Astrocyte of the cerebellum (primary cell): ENCODE data around the gene PFDN2.

Experiments
- DNase-seq: peaks from one replicate; pipeline ENCODE4 v3.0.0-alpha.2; 2011; ENCODE audit warnings: low read depth
- H3K4me3 ChIP-seq: 2 replicates; pipeline ENCODE4 v1.5.1; 2011; ENCODE audit warnings: mild to moderate bottlenecking, low read depth, low read length, moderate library complexity
- in situ Hi-C: cut with HindIII; loops from 2 replicates; pipeline ENCODE4 v1.10.0; 2017; ENCODE audit warnings: low sequenced_read_pairs
- TF ChIP-seq, protein P1 (sequence below): IDR thresholded peaks from 2 replicates; pipeline ENCODE4 v1.5.1; 2012; ENCODE audit warnings: low read length, low read depth, moderate library complexity, mild to moderate bottlenecking; ENCODE audit errors: missing control alignments

Gene PFDN2, protein sequence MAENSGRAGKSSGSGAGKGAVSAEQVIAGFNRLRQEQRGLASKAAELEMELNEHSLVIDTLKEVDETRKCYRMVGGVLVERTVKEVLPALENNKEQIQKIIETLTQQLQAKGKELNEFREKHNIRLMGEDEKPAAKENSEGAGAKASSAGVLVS

DNA sequence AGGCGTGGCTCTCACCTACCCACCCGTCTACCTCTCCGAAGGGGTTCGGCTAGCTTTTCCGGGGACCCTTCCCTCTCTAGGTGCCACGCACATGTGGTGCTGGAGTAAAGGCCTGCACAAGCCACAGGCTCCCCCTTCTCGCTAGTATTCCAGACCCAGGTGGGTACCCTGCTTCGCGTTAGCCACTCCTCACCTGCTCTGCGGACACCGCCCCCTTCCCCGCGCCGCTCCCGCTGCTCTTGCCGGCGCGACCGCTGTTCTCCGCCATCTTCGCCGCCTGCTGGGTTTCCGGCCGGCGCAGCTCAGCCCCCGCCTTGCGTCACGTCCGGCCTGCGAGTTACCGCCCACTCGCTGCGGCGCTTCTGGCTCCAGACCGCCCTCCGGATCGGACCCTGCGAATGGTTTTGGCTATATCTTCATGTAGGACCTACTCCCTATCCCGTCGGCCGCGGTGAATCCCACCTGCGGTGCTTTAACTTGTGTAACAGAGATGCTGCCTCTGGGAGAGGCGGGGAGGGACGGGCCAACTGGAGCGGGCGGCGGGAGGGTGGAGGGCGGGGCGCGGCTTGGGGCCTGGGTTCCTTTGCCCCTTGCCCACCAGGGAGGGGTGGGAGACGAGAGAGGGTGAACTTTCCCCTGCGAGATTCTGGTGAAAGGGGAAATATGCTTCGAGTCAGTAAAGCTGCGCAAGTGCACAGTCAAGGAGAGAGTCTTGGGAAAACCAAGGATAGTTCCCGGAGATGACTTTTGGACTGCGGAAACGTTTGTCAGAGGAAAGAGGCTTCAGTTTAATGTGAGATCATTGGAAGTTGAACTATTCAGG, at the start of gene PFDN2, which contains the start of gene NIT1:
TSS of gene PFDN2 (minus strand) at position 279 of the 823 bp plus-strand sequence. CDS start at position 268, 11 bp downstream.
TSS of gene NIT1 (plus strand) at position 347 of the 823 bp plus-strand sequence. CDS start at position 419, 72 bp downstream.
- H3K4me3 ChIP-seq = peak within 1 kb of the TSS; percentile 99
- TF ChIP-seq, protein P1, sequence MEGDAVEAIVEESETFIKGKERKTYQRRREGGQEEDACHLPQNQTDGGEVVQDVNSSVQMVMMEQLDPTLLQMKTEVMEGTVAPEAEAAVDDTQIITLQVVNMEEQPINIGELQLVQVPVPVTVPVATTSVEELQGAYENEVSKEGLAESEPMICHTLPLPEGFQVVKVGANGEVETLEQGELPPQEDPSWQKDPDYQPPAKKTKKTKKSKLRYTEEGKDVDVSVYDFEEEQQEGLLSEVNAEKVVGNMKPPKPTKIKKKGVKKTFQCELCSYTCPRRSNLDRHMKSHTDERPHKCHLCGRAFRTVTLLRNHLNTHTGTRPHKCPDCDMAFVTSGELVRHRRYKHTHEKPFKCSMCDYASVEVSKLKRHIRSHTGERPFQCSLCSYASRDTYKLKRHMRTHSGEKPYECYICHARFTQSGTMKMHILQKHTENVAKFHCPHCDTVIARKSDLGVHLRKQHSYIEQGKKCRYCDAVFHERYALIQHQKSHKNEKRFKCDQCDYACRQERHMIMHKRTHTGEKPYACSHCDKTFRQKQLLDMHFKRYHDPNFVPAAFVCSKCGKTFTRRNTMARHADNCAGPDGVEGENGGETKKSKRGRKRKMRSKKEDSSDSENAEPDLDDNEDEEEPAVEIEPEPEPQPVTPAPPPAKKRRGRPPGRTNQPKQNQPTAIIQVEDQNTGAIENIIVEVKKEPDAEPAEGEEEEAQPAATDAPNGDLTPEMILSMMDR = no peak
- in situ Hi-C loops = no loop called here
- DNase-seq = peak; percentile 66

DNA sequence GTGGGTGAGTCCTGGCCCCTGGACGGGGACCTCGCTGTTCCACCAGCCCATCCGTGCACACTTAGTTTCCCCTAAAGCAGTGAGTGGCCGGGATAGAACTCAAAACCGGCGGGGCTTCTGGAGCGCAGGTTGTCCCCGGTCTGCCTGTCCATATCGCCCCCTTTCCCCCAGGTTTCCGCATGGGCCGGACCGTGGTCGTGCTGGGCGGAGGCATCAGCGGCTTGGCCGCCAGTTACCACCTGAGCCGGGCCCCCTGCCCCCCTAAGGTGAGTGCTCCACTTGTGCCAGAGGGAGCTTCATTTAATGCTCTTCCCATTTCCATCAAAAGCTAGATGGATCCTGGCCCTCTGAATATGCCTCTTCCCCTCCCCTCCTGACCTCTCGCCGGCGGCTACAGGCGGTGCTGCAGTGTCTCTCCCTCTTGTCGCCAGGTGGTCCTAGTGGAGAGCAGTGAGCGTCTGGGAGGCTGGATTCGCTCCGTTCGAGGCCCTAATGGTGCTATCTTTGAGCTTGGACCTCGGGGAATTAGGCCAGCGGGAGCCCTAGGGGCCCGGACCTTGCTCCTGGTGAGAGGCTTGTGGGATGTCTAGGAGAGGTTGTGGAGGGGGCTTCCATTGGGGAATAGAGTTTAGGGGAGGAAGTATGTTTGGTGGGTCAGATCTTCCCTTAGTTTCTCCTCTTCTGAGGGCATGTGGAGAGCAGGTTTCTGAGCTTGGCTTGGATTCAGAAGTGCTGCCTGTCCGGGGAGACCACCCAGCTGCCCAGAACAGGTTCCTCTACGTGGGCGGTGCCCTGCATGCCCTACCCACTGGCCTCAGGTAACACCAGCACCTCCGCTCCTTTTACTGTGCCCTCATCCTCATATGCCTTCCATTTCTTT, 49.1 kb upstream of the PFDN2 start:
- TF ChIP-seq, protein P1 = no peak
- in situ Hi-C loops = no loop called here
- H3K4me3 ChIP-seq = peak overlapping the region; percentile 83
- no peak for DNase-seq

DNA sequence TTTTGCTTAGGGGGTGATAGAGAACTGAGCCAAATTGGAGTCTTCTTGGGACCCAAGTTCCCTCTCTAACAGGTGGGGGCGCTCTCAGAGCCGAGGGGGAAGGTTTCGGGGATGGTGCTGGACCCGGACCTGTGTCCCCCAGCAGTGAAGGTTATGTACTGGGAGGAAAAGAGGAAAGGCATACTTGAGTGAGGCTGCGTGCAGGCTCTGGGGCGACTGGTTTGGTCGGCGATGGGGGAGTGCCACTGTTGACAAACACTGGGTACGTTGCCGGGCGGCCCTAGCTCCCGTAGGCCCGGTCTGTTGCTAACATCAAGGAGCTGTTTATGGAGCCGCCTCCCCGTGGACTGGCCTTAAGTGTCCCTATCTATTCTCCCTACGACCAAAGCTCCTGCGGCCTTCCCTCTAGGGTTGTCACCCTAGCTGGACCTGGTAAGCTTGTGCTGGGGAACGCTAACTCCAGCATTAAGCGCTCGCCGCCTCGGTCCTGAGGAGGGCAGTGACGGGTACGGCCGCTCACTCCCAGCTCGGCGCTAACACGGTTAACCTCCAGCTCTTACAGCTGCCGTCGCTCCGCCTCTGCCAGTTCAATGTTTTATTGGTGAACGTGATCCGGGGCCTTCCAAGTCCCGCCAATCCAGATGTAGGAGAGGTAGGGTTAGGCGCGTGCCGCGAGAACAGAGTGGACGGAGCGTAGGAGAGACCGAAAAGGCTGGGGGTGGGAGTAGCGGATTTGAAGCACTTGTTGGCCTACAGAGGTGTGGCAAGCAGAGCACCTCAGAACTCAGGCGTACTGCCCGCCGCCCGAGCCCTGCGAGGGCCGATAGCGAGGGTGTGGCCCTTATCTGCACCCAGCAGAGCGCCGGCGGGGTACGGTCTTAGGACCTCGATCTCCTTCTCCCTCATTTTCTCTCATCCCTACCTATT, 48.2 kb upstream of the PFDN2 start, which contains the start of gene PPOX:
TSS of gene PPOX (plus strand) at position 685 of the 927 bp plus-strand sequence. CDS start 422 bp downstream, outside the sequence.
- in situ Hi-C loops = no loop called here
- H3K4me3 ChIP-seq = peak within 1 kb of the TSS; percentile 83
- DNase-seq = peak; percentile 97
- TF ChIP-seq, protein P1 = peak; percentile 68

- peak overlapping the region; percentile 83 for H3K4me3 ChIP-seq
- TF ChIP-seq, protein P1 = no peak
- no peak for DNase-seq
- in situ Hi-C loops = no loop called here
Measured at GRCh38 chr1:161164901-161165610, 47.2 kb upstream of the PFDN2 start.

DNA sequence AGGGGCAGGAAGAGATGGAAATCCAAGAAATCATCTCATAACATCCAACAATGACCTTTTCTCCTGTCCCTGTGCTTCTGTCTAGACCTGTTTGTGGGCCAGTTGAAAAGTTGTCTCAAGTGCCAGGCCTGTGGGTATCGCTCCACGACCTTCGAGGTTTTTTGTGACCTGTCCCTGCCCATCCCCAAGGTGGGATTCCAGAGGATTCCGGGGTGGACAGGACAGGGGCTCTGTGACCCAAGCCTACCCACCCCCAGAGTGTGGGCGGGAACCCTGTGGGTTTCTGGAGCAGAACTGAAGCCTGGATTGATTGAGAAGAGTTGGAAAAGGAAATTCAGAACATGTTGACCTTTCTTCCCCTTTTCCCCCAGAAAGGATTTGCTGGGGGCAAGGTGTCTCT, 46.0 kb upstream of the PFDN2 start:
- DNase-seq = no peak
- in situ Hi-C loops = no loop called here
- no peak overlapping the region for H3K4me3 ChIP-seq
- TF ChIP-seq, protein P1 = no peak
